ENCODE measurements around the gene MAFF. TPM values are rescaled to one million over a fixed set of nuclear protein-coding genes. Genes with fewer than 3 reads are reported as not detected.
A peak's percentile ranks its signal among the peaks of the same experiment; 100 is the strongest.
"Not testable (repeated sequence)": the region's sequence is repeated elsewhere in the genome, so short reads cannot be mapped to it uniquely, and the experiment has no call there.

MAFF gene
- total and polyA plus RNA-seq, 3 experiments from 2014 or later: 4.6 to 7.8 (median 7.4) TPM

DNA sequence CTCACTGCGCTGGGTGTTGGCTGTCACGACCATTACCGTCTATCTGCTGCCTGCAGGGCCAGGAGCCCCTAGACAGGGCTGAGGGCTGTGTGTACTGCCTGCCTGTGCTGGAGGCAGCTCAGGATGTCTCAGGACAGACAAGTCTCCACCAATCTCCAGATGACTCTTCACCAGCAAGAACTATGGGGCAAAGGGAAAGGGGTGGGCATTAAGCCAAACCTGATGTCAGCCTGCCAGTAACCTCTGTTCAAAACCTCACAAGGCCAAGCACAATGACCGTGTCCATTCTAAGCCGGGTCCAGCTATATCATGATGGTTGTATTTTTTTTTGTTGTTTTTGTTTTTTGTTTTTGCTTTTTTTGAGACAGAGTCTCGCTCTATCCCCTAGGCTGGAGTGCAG is 31.6 kb downstream of the MAFF start:
- Mint-ChIP-seq H3K4me1 (peaks cover 0 to 11% (median 6%) of the 10 kb centered on the region in 3 donors), H3K4me3 (no peak overlapping the region), H3K27me3 (no peaks in the 10 kb centered on the region), H3K36me3 (peaks cover 0 to 71% (median 10%) of the 10 kb centered on the region in 3 donors), H3K9me3 (no peaks in the 10 kb centered on the region), H3K27ac (no peak overlapping the region)
- no peaks in the 10 kb centered on the region for H3K9me3 ChIP-seq (ENCODE audit: low read length)
- no peak for DNase-seq
- H3K27me3 ChIP-seq (ENCODE audit: insufficient read depth, low read length, poor library complexity, severe bottlenecking): no peaks in the 10 kb centered on the region
- no peaks in the 10 kb centered on the region for H3K4me1 ChIP-seq (ENCODE audit: insufficient read depth, low read length)
- no peak overlapping the region for H3K4me3 ChIP-seq (ENCODE audit: low read length)
- CTCF ChIA-PET: no interaction called here
- POLR2A ChIA-PET: no interaction called here
- no peak overlapping the region for H3K27ac ChIP-seq (ENCODE audit: low read depth, low read length)
- peaks cover 15% of the 10 kb centered on the region for H3K36me3 ChIP-seq (ENCODE audit: insufficient read depth, low read length)

DNA sequence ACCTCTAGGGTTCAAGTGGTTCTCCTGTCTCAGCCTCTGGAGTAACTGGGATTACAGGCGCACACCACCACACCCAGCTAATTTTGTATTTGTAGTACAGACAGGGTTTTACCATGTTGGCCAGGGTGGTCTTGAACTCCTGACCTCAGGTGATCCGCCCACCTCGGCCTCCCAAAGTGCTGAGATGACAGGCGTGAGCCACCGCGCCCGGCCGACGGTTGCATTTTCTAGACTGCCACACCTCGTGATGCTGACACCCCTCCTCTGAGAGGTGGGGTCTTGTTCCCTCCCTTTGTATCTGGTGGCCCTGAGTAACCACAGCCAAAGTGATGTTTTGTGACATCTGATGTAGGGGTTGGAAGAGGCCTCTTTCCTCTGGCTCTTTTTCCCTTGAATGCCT is 32.1 kb downstream of the MAFF start:
- H3K4me3 Mint-ChIP-seq; CTCF ChIA-PET; H3K4me3 ChIP-seq (ENCODE audit: low read length); H3K27ac ChIP-seq (ENCODE audit: low read depth, low read length); H3K27me3 Mint-ChIP-seq; H3K4me1 ChIP-seq (ENCODE audit: insufficient read depth, low read length); POLR2A ChIA-PET; H3K4me1 Mint-ChIP-seq; H3K27me3 ChIP-seq (ENCODE audit: insufficient read depth, low read length, poor library complexity, severe bottlenecking); H3K9me3 Mint-ChIP-seq; DNase-seq; H3K9me3 ChIP-seq (ENCODE audit: low read length): not testable (repeated sequence)
- peaks cover 0 to 71% (median 10%) of the 10 kb centered on the region in 3 donors for H3K36me3 Mint-ChIP-seq
- peak overlapping the region in 1 of 8 donors; percentile 61 for H3K27ac Mint-ChIP-seq
- H3K36me3 ChIP-seq (ENCODE audit: insufficient read depth, low read length): peaks cover 15% of the 10 kb centered on the region

DNA sequence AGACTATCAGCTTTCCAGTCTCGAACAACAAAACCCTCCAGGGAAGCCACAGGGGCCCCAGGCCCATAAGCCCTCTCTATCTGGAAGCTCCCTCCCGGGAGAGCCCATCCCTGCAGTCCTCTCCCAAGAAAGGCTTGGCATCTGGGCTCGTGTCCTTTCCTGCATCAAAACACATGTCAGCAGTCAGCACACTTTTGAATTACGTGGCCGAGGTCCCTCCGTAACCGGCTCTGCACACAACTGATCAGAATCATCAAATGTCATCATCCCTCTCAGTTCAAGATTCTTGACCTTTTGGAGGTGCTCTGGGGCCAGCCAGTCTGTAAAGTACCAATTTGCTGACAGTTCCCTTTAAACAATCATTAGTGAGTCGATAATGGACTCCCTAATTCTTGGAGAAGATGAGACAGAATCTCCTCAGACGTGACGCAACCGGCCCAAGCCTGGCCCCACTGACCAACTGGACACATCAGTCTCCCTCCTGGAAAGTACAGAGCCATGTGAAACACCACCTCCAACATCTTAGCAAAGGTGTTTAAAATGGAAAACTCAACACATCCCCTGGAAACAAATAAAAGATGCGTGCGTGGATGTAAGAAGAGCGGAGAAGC is 33.6 kb downstream of the MAFF start:
- no peaks in the 10 kb centered on the region for H3K9me3 ChIP-seq (ENCODE audit: low read length)
- Mint-ChIP-seq H3K4me3 (no peak overlapping the region), H3K27me3 (no peaks in the 10 kb centered on the region), H3K36me3 (peaks cover 0 to 72% (median 10%) of the 10 kb centered on the region in 3 donors), H3K9me3 (no peaks in the 10 kb centered on the region), H3K4me1 (peaks cover 0 to 4% (median under 1%) of the 10 kb centered on the region in 3 donors), H3K27ac (peak overlapping the region in 1 of 8 donors; percentile 83)
- CTCF ChIA-PET: interaction anchor here (1.0 kb wide), 1 partner anchor 31 kb away, joined by 3 read pairs; no protein-coding TSS in a partner anchor
- POLR2A ChIA-PET: no interaction called here
- no peaks in the 10 kb centered on the region for H3K27me3 ChIP-seq (ENCODE audit: insufficient read depth, low read length, poor library complexity, severe bottlenecking)
- H3K36me3 ChIP-seq (ENCODE audit: insufficient read depth, low read length): peaks cover 13% of the 10 kb centered on the region
- no peak for DNase-seq
- no peak overlapping the region for H3K4me3 ChIP-seq (ENCODE audit: low read length)
- H3K27ac ChIP-seq (ENCODE audit: low read depth, low read length): no peak overlapping the region
- no peaks in the 10 kb centered on the region for H3K4me1 ChIP-seq (ENCODE audit: insufficient read depth, low read length)

DNA sequence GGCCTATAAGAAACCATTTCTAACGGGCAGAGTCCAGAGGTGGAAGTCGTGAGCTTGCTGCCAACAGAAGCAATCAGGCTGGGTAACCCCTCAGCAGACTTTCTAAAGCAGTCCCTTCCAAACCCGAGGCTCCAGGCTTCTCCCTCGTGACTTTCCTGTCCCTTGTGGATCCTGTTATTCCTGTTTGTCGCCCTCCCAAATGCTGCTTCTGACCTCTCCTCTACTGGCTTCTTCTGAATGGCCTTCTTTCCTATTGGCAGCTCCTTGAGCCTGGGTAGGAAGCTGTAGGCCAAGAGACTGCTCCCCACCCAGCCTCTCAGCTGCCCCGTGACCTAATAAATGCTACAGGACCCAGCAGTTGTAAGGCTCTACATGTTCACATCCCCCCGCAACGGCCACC is 35.0 kb downstream of the MAFF start:
- peak overlapping the region in 4 of 8 donors; percentile 29 to 78 (median 38) for H3K27ac Mint-ChIP-seq
- no peaks in the 10 kb centered on the region for H3K36me3 ChIP-seq (ENCODE audit: insufficient read depth, low read length)
- CTCF ChIA-PET: no interaction called here

DNA sequence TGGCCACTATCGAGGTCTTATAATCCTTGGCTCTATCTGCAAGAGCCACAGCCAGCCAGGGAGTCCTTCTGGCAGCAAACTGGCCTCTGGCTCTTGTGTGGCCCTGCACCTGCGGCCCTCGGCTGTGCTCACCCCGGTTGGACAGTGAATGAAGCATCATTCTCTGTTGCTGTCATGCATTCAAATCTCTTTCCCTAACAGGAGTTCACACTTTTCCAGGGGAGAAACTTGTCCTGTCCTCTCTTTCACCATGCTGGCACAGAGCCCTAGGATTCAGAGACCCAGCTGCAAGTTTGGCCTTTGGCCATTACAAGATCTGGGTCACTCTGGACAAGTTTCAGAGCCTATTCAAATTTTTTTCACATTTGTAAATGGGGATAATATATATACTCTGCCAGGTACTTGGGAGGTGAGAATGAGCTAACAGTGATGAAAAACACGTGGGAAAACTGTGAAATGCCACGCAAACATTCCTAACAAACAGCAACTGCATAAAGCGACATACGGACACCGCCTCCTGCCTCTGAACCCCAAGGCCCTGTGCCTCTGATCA is 36.8 kb downstream of the MAFF start:
- Mint-ChIP-seq H3K4me1 (peaks cover 0 to 1% (median 0%) of the 10 kb centered on the region in 3 donors), H3K27ac (peak overlapping the region in 1 of 8 donors; percentile 38), H3K36me3 (peaks cover 6 to 56% (median 13%) of the 10 kb centered on the region in 3 donors), H3K4me3 (no peak overlapping the region), H3K9me3 (no peaks in the 10 kb centered on the region), H3K27me3 (no peaks in the 10 kb centered on the region)
- no peaks in the 10 kb centered on the region for H3K9me3 ChIP-seq (ENCODE audit: low read length)
- H3K4me3 ChIP-seq (ENCODE audit: low read length): no peak overlapping the region
- no peaks in the 10 kb centered on the region for H3K4me1 ChIP-seq (ENCODE audit: insufficient read depth, low read length)
- no peak overlapping the region for H3K27ac ChIP-seq (ENCODE audit: low read depth, low read length)
- H3K36me3 ChIP-seq (ENCODE audit: insufficient read depth, low read length): no peaks in the 10 kb centered on the region
- no peaks in the 10 kb centered on the region for H3K27me3 ChIP-seq (ENCODE audit: insufficient read depth, low read length, poor library complexity, severe bottlenecking)
- ChIA-PET CTCF (no interaction called here), POLR2A (no interaction called here)
- no peak for DNase-seq

More for the DNA sequence above, 35.0 kb downstream of the MAFF start:
- DNase-seq: no peak
- peaks cover 6 to 66% (median 13%) of the 10 kb centered on the region in 3 donors for H3K36me3 Mint-ChIP-seq
- Histone ChIP-seq H3K27me3 (ENCODE audit: insufficient read depth, low read length, poor library complexity, severe bottlenecking) (no peaks in the 10 kb centered on the region), H3K4me3 (ENCODE audit: low read length) (no peak overlapping the region), H3K4me1 (ENCODE audit: insufficient read depth, low read length) (no peaks in the 10 kb centered on the region), H3K27ac (ENCODE audit: low read depth, low read length) (no peak overlapping the region), H3K9me3 (ENCODE audit: low read length) (no peaks in the 10 kb centered on the region)
- no peaks in the 10 kb centered on the region for H3K27me3 Mint-ChIP-seq
- no peaks in the 10 kb centered on the region for H3K9me3 Mint-ChIP-seq
- no peak overlapping the region for H3K4me3 Mint-ChIP-seq
- H3K4me1 Mint-ChIP-seq: peaks cover 0 to 1% (median 0%) of the 10 kb centered on the region in 3 donors
- POLR2A ChIA-PET: no interaction called here

DNA sequence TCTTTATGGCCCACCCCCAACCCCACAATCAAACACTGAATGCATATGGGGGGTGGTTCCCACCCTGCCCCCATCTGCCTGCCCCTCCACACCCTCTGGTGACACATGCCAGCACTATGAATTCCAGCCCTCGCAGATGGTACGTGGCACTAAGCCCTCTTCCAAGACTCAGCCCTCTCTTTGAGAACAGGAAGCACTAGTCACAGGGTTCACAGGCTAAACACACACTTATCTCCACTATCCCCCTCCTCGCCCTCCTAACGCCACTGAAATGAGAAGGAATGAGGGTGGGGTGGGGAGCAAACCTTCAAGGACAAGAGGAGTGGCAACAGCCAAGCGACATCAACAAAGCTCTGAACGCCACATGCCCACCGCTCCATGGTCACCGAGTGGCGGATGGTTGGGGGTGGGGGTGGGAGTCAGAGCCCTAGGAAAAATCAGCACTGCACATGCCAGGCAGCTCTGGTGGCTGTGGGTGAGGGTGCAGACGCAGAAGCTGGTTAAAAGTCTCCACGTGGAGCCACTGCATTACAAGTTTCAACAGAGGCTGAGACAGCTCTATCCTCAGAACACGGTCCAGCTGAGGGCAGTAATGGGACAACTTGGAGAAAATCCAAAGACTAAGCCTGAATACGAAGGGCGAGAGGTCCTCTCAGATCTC is 37.4 kb downstream of the MAFF start:
- H3K4me3 ChIP-seq (ENCODE audit: low read length): no peak overlapping the region
- DNase-seq: no peak
- Mint-ChIP-seq H3K27ac (peak overlapping the region in 1 of 8 donors; percentile 38), H3K4me1 (peaks cover 0 to 1% (median 0%) of the 10 kb centered on the region in 3 donors), H3K4me3 (no peak overlapping the region), H3K9me3 (no peaks in the 10 kb centered on the region), H3K27me3 (no peaks in the 10 kb centered on the region), H3K36me3 (peaks cover 6 to 58% (median 14%) of the 10 kb centered on the region in 3 donors)
- no peak overlapping the region for H3K27ac ChIP-seq (ENCODE audit: low read depth, low read length)
- H3K9me3 ChIP-seq (ENCODE audit: low read length): no peaks in the 10 kb centered on the region
- POLR2A ChIA-PET: interaction anchor here (0.6 kb wide), 1 partner anchor 124 kb away, joined by 3 read pairs; no protein-coding TSS in a partner anchor
- H3K4me1 ChIP-seq (ENCODE audit: insufficient read depth, low read length): no peaks in the 10 kb centered on the region
- CTCF ChIA-PET: no interaction called here
- H3K36me3 ChIP-seq (ENCODE audit: insufficient read depth, low read length): no peaks in the 10 kb centered on the region
- H3K27me3 ChIP-seq (ENCODE audit: insufficient read depth, low read length, poor library complexity, severe bottlenecking): no peaks in the 10 kb centered on the region

DNA sequence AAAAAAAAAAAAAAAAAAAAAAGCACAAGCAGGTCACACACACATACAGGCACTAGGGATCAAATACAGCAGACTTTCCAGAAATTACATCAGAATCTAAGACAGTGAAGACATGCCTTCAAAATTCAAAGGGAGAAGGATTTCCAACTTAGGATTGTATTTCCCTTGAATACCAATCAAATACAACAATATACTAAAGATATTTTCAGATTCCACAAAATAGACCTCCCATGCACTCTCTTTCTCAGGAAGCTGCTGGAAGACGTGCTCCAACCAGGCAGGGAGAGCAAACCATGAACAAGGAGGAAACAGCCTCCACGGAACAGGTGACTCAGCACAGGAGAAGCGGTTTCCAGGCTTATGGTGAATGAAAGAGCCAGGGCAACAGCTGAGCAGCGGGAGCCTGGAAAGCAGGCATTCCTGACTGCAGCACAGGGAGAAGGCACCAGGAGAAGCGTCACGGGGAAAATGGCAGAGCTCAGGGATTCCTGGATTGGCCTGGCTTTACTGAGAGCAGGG is 39.0 kb downstream of the MAFF start:
- no peaks in the 10 kb centered on the region for H3K27me3 Mint-ChIP-seq
- Histone ChIP-seq H3K27me3 (ENCODE audit: insufficient read depth, low read length, poor library complexity, severe bottlenecking) (no peaks in the 10 kb centered on the region), H3K4me3 (ENCODE audit: low read length) (no peak overlapping the region), H3K36me3 (ENCODE audit: insufficient read depth, low read length) (no peaks in the 10 kb centered on the region), H3K27ac (ENCODE audit: low read depth, low read length) (no peak overlapping the region), H3K4me1 (ENCODE audit: insufficient read depth, low read length) (no peaks in the 10 kb centered on the region), H3K9me3 (ENCODE audit: low read length) (no peaks in the 10 kb centered on the region)
- H3K36me3 Mint-ChIP-seq: peaks cover 6 to 52% (median 10%) of the 10 kb centered on the region in 3 donors
- CTCF ChIA-PET: no interaction called here
- no peak overlapping the region for H3K4me3 Mint-ChIP-seq
- H3K27ac Mint-ChIP-seq: peak overlapping the region in 2 of 8 donors; percentile 7 to 58
- DNase-seq: no peak
- POLR2A ChIA-PET: no interaction called here
- no peaks in the 10 kb centered on the region for H3K9me3 Mint-ChIP-seq
- H3K4me1 Mint-ChIP-seq: peaks cover 0 to 1% (median 0%) of the 10 kb centered on the region in 3 donors

Measured in CD8-positive, alpha-beta memory T cell (primary cell).